GM18508 (cell line): ENCODE results near the gene SPSB1.

ENCODE experiments used
- ATAC-seq: cut with Tn5 transposase; IDR thresholded peaks from one replicate; pipeline ENCODE4 v1.9.1; 2021; ENCODE audit warnings: moderate number of reproducible peaks; ENCODE audit not compliant: insufficient read depth, unreplicated experiment

Gene SPSB1

GRCh38 chr1:9317072-9317471 is 24.4 kb downstream of the SPSB1 start:
- ATAC-seq = no peak

GRCh38 chr1:9317591-9318417 is 25.1 kb downstream of the SPSB1 start:
- no peak for ATAC-seq

- no peak for ATAC-seq
These were observed 26.6 kb downstream of the SPSB1 start for GRCh38 chr1:9319208-9319788.

GRCh38 chr1:9319789-9320519 is 27.3 kb downstream of the SPSB1 start:
- no peak for ATAC-seq

- ATAC-seq = no peak
These were observed 28.1 kb downstream of the SPSB1 start for GRCh38 chr1:9320520-9321479.

- no peak for ATAC-seq
These were observed 28.8 kb downstream of the SPSB1 start for GRCh38 chr1:9321480-9321849.

GRCh38 chr1:9321986-9322660 is 29.4 kb downstream of the SPSB1 start:
- no peak for ATAC-seq

GRCh38 chr1:9322661-9323244 is 30.1 kb downstream of the SPSB1 start:
- ATAC-seq = no peak

- ATAC-seq = no peak
These were observed 31.8 kb downstream of the SPSB1 start for GRCh38 chr1:9324246-9325096.

- ATAC-seq = no peak
These were observed 33.9 kb downstream of the SPSB1 start for GRCh38 chr1:9326596-9326995.

- ATAC-seq = no peak
These were observed 35.5 kb downstream of the SPSB1 start for GRCh38 chr1:9328201-9328600.

- ATAC-seq = no peak
These were observed 36.0 kb downstream of the SPSB1 start for GRCh38 chr1:9328715-9329114.

GRCh38 chr1:9331016-9331415 is 38.3 kb downstream of the SPSB1 start:
- ATAC-seq = no peak

GRCh38 chr1:9331558-9332346 is 39.1 kb downstream of the SPSB1 start:
- ATAC-seq = no peak

GRCh38 chr1:9332513-9333143 is 39.9 kb downstream of the SPSB1 start:
- no peak for ATAC-seq

- no peak for ATAC-seq
These were observed 45.9 kb downstream of the SPSB1 start for GRCh38 chr1:9338397-9339246.
